ENCODE data around the gene MCU.

- TF ChIP-seq EP300 (IDR thresholded peaks at IDR 0.05; ENCODE audit: borderline replicate concordance in 1 of 2, low read depth in 1 of 2, low read length in 1 of 2), result no peak
- TF ChIP-seq CTCF (IDR thresholded peaks at IDR 0.05), result no peak
- no peak for TF ChIP-seq RAD21 (IDR thresholded peaks at IDR 0.05; ENCODE audit: low read length)
- TF ChIP-seq REST (IDR thresholded peaks at IDR 0.05; ENCODE audit: low read depth, low read length), result no peak
- no peak for TF ChIP-seq SMC3 (IDR thresholded peaks at IDR 0.05; ENCODE audit: low read depth, low read length)
- no peak for TF ChIP-seq NFIC (IDR thresholded peaks at IDR 0.05; ENCODE audit: borderline replicate concordance)
- no peak for TF ChIP-seq SIN3A (IDR thresholded peaks at IDR 0.05; ENCODE audit: borderline replicate concordance, low read depth, low read length)
- TF ChIP-seq NRF1 (IDR thresholded peaks at IDR 0.05; ENCODE audit: low read depth, low read length), result no peak
These were observed 240.5 kb downstream of the MCU start for GRCh38 chr10:72932259-72933015.

Data from SK-N-SH (cell line).